Muscle of leg (tissue), 11 donors: ENCODE data around the gene MBD3. TPM values are rescaled to one million over a fixed set of nuclear protein-coding genes. Genes with fewer than 3 reads are reported as not detected.
"Not testable (repeated sequence)": the region's sequence is repeated elsewhere in the genome, so short reads cannot be mapped to it uniquely, and the experiment has no call there.

ENCODE experiments used
- DNase-seq: peaks from one replicate; pipeline ENCODE4 v3.0.0; 2013
- H3K27ac ChIP-seq: one replicate; pipeline ENCODE4 v1.5.1; 2013; ENCODE audit warnings: mild to moderate bottlenecking, low read length, control low read depth
- H3K27me3 ChIP-seq: one replicate; pipeline ENCODE4 v1.6.1; 2013; ENCODE audit warnings: low read length; ENCODE audit not compliant: control insufficient read depth, insufficient read depth
- H3K36me3 ChIP-seq: one replicate; pipeline ENCODE4 v1.6.1; 2013; ENCODE audit warnings: low read length; ENCODE audit not compliant: control insufficient read depth, insufficient read depth
- H3K4me1 ChIP-seq: one replicate; pipeline ENCODE4 v1.6.1; 2013; ENCODE audit warnings: low read length; ENCODE audit not compliant: control insufficient read depth, insufficient read depth
- H3K4me3 ChIP-seq: one replicate; pipeline ENCODE4 v1.5.1; 2013; ENCODE audit warnings: low read length, control low read depth
- H3K9me3 ChIP-seq: replicated peaks from 2 replicates; pipeline ENCODE4 v1.6.1; 2013; ENCODE audit warnings: low read depth, low read length; ENCODE audit not compliant: control insufficient read depth
- WGBS: methylation state at CpG from one replicate; pipeline ENCODE4 v1.1.5; 2013; ENCODE audit warnings: missing lambda C conversion rate; ENCODE audit not compliant: insufficient coverage; 5-methylcytosine and 5-hydroxymethylcytosine counted together
- polyA plus RNA-seq, 8 donors: library from polyadenylated mRNA; unstranded; fragments of 120-200 nt; gene quantifications; one replicate each; pipeline versions ENCODE4 v1.2.1 to v1.2.3, GENCODE V29; 2013; ENCODE audit warnings: inconsistent platforms in 1 of 8, low replicate concordance in 1 of 8; ENCODE audit not compliant: insufficient read length in 8 of 8, insufficient read depth in 1 of 8
- total RNA-seq: library from RNA; stranded (reverse); fragments of 120-200 nt; gene quantifications from one replicate; pipeline ENCODE4 v1.2.4, GENCODE V29; 2013

The MBD3 gene
- total and polyA plus RNA-seq, 9 donors: 57.2 to 73.5 (median 68.8) TPM

GRCh38 chr19:1549332-1549945, 43.2 kb downstream of the MBD3 start:
- H3K36me3 ChIP-seq: peaks cover 5% of the 10 kb centered on the region
- no peak overlapping the region for H3K4me3 ChIP-seq
- H3K27me3 ChIP-seq: peaks cover 7% of the 10 kb centered on the region
- H3K27ac ChIP-seq: no peak overlapping the region
- 94% methylated on average over 4 of the region's 4 CpGs for WGBS
- H3K4me1 ChIP-seq: peaks cover 5% of the 10 kb centered on the region
- H3K9me3 ChIP-seq: no peaks in the 10 kb centered on the region
- no peak for DNase-seq

DNA sequence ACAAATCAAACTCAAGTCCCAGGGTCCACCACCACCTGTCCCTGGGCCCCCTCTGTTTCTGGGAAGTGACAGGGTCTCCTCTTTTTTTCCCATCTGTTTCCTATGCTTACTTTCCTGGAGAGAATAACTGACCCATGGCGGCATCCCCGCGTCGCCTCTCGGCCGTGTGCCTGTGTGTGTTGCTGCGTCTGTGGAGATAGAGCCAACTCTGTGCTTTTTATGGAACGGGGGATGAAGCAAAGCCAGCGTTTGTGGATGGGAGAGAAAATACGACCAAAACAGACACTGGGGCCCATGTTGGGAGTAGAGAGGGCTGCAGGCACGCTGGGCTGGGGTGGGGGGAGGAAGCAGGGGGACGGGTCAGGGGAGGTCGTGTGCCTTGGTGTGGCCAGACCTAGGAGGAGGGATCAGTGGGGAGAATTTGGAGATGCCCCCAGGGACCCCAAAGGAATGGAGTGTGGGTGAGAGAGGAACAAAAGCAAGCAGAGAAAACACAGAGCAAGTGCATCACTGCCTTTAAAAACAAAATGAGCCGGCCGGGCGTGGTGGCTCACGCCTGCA, 52.2 kb downstream of the MBD3 start:
- H3K27me3 ChIP-seq: peaks cover 13% of the 10 kb centered on the region
- H3K9me3 ChIP-seq: no peaks in the 10 kb centered on the region
- H3K4me1 ChIP-seq: peaks cover 13% of the 10 kb centered on the region
- peak overlapping the region; percentile 69 for H3K27ac ChIP-seq
- no peak overlapping the region for H3K4me3 ChIP-seq
- DNase-seq: peak; percentile 92
- no peaks in the 10 kb centered on the region for H3K36me3 ChIP-seq
- 7% methylated on average over 11 of the region's 17 CpGs for WGBS

GRCh38 chr19:1539749-1540148, 52.9 kb downstream of the MBD3 start:
- not testable (repeated sequence) for H3K9me3 ChIP-seq, H3K4me3 ChIP-seq, H3K27ac ChIP-seq, DNase-seq, H3K36me3 ChIP-seq
- Histone ChIP-seq H3K27me3 (peaks cover 14% of the 10 kb centered on the region), H3K4me1 (peaks cover 13% of the 10 kb centered on the region)
- no CpG with 5 or more reads among the region's 11 CpGs for WGBS

DNA sequence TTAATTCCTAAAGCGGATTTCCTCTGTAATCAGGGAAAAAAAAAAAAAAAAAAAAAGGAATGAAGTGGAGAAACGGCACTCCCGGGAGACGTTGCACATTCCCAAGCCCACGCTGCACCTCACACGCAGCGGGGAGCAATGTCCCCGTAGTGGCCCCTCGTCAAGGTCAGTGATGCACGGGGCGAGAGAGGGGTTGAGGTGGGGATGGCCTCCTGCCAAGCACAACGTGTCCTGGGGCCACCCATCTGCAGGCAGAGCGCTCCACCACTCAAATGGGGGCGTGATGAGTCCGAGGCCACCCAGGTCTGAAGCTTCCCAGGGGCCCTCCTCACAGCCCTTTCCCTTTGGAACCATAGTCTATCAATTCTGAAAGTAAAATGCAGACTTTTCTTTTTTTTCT, 53.7 kb downstream of the MBD3 start:
- Histone ChIP-seq H3K4me1 (peaks cover 13% of the 10 kb centered on the region), H3K27me3 (peaks cover 14% of the 10 kb centered on the region), H3K36me3 (no peaks in the 10 kb centered on the region), H3K4me3 (no peak overlapping the region), H3K27ac (no peak overlapping the region), H3K9me3 (no peaks in the 10 kb centered on the region)
- peak; percentile 29 for DNase-seq
- WGBS: 30% methylated on average over 4 of the region's 15 CpGs

- Histone ChIP-seq H3K27me3 (peaks cover 16% of the 10 kb centered on the region), H3K4me1 (peaks cover 11% of the 10 kb centered on the region)
- H3K4me3 ChIP-seq, DNase-seq, H3K27ac ChIP-seq, H3K36me3 ChIP-seq, H3K9me3 ChIP-seq: not testable (repeated sequence)
- 93% methylated on average over 5 of the region's 7 CpGs for WGBS
Observed at GRCh38 chr19:1535699-1536098, 57.0 kb downstream of the MBD3 start.

DNA sequence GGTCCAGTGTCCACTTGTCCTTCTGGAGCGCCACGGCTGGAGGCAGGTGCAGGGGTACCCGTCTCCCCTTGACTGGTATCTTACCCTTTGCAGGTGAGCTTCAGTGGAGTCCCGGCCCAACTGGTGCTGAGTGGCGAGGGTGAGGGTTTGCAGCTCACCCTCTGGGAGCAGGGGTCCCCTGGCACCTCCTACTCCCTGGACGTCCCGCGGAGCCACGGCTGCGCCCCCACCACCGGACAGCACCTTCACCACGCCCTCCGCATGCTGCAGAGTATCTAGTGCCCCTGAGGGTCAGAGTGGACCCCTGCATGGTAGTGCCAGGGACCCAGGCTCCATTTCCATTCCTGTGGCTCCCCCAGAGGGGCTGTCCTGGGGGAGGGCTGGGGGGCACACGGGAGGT, 57.7 kb downstream of the MBD3 start:
- no peaks in the 10 kb centered on the region for H3K9me3 ChIP-seq
- no peak for DNase-seq
- no peaks in the 10 kb centered on the region for H3K36me3 ChIP-seq
- peaks cover 5% of the 10 kb centered on the region for H3K4me1 ChIP-seq
- 86% methylated on average over 14 of the region's 14 CpGs for WGBS
- no peak overlapping the region for H3K4me3 ChIP-seq
- peaks cover 16% of the 10 kb centered on the region for H3K27me3 ChIP-seq
- no peak overlapping the region for H3K27ac ChIP-seq

GRCh38 chr19:1533510-1534150, 59.0 kb downstream of the MBD3 start:
- Histone ChIP-seq H3K9me3 (no peaks in the 10 kb centered on the region), H3K36me3 (no peaks in the 10 kb centered on the region), H3K27ac (no peak overlapping the region), H3K4me3 (no peak overlapping the region), H3K4me1 (peaks cover 1% of the 10 kb centered on the region), H3K27me3 (peaks cover 17% of the 10 kb centered on the region)
- 80% methylated on average over 8 of the region's 23 CpGs for WGBS
- DNase-seq: no peak

DNA sequence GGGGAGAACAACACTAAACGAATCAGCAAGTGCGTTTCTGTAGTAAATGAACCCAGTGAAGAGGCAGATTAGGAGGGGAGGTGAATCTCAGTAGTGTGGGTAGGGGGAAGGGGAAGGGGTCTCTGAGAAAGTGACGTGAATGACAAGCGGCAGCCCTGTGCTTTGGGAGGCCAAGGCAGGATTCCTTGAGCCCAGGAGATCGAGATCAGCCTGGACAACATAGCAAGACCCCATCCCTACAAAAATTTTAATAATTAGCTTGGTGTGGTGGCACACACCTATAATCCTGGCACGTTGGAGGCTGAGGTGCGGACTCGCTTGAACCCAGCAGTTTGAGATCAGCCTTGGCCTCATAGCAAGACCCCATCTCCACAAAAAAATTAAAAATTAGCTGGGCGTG, 60.7 kb downstream of the MBD3 start:
- 71% methylated on average over 2 of the region's 9 CpGs for WGBS
- no peaks in the 10 kb centered on the region for H3K36me3 ChIP-seq
- DNase-seq: no peak
- no peaks in the 10 kb centered on the region for H3K4me1 ChIP-seq
- peaks cover 17% of the 10 kb centered on the region for H3K27me3 ChIP-seq
- H3K9me3 ChIP-seq: no peaks in the 10 kb centered on the region
- H3K4me3 ChIP-seq: no peak overlapping the region
- no peak overlapping the region for H3K27ac ChIP-seq

GRCh38 chr19:1531587-1531986, 61.1 kb downstream of the MBD3 start:
- H3K27ac ChIP-seq: no peak overlapping the region
- WGBS: 82% methylated on average over 11 of the region's 11 CpGs
- no peaks in the 10 kb centered on the region for H3K9me3 ChIP-seq
- H3K27me3 ChIP-seq: peaks cover 19% of the 10 kb centered on the region
- H3K4me3 ChIP-seq: no peak overlapping the region
- DNase-seq: no peak
- H3K4me1 ChIP-seq: no peaks in the 10 kb centered on the region
- no peaks in the 10 kb centered on the region for H3K36me3 ChIP-seq

DNA sequence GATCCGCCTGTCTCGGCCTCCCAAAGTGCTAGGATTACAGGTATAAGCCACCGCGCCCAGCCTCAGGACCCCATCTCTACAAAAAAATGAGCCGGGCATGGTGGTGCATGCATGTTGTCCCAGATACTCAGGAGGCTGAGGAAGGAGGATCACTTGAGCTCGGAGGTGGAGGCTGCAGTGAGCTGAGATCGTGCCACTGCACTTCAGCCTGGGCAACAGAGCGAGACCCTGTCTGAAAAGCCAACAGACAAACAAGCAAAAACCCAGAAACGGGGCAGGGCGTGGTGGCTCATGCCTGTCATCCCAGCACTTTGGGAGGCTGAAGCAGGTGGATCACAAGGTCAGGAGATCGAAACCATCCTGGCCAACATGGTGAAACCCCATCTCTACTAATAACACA, 61.8 kb downstream of the MBD3 start:
- not testable (repeated sequence) for H3K4me1 ChIP-seq, H3K36me3 ChIP-seq, H3K27ac ChIP-seq, H3K4me3 ChIP-seq, DNase-seq, H3K9me3 ChIP-seq
- 96% methylated on average over 10 of the region's 11 CpGs for WGBS
- H3K27me3 ChIP-seq: peaks cover 25% of the 10 kb centered on the region
